ENCODE measurements around the gene FOS. TPM values are rescaled to one million over a fixed set of nuclear protein-coding genes. Genes with fewer than 3 reads are reported as not detected.
A peak's percentile ranks its signal among the peaks of the same experiment; 100 is the strongest.

The FOS gene
- total RNA-seq, 2 donors from 2014 or later = 232 to 555 TPM

DNA sequence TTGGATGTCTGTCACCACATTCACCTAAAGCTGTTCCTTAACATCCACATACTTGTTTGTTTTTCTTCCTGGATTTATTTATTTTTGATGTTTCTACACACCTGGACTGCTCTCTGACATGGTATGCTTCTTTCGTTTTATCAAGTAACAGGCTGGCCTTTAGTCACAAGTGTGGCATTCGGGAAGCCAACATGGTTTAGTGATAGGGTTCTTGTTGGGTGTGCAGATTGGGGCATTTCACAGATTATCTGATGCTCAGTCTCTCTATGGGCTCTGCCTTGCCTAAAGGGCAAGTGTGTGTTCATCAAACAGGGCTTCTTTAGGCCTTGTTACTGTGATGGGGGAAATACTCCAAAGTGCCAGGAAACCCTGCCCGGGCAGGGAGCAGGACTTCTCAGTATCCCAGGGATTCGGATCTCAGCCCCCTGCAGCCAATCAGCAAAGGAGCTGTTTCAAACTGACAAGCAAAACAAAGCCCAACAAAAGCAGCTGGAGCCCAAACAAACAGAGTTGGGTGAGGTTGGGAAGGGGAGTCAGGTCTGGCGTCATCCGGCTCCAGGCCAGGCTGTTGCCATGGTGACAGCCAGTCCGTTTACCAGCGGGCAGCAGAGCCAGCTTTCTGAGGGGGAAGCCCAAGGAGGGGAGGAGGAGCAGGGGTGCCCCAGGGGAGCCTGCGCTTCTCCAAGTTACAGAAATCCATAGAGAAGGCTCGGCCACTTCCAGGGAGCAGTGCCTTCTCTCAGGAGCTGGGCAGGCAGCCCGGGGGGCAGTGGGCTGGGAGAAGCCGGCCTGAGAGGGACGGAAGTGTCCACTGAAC is 31.9 kb downstream of the FOS start:
- no peaks in the 10 kb centered on the region for H3K36me3 ChIP-seq
- H3K9me3 ChIP-seq = no peaks in the 10 kb centered on the region

DNA sequence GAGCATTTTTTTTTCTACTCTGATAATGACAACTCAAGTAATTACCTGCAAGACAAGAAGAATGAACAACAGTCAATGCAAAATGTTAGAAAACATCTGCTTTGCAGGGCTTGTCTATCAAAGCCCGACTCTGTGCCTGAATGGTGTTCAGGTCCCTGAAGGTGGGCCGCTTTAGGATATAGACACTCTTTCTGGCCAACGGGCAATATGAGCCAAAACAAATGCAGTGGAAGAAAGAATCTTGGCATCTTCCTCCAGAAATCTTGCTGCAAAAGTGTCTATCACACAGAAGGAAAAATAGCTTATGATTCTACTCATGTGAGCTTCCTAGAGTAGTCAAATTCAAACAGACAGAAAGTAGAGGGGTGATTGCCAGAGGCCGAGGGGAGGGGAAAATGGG is 32.7 kb downstream of the FOS start:
- Histone ChIP-seq H3K9me3 (no peaks in the 10 kb centered on the region), H3K4me1 (peaks cover 0 to 36% of the 10 kb centered on the region in 2 donors), H3K27ac (peak overlapping the region; percentile 73 to 84), H3K4me3 (no peak overlapping the region), H3K36me3 (no peaks in the 10 kb centered on the region), H3K27me3 (no peaks in the 10 kb centered on the region)
- TF ChIP-seq, protein P1, sequence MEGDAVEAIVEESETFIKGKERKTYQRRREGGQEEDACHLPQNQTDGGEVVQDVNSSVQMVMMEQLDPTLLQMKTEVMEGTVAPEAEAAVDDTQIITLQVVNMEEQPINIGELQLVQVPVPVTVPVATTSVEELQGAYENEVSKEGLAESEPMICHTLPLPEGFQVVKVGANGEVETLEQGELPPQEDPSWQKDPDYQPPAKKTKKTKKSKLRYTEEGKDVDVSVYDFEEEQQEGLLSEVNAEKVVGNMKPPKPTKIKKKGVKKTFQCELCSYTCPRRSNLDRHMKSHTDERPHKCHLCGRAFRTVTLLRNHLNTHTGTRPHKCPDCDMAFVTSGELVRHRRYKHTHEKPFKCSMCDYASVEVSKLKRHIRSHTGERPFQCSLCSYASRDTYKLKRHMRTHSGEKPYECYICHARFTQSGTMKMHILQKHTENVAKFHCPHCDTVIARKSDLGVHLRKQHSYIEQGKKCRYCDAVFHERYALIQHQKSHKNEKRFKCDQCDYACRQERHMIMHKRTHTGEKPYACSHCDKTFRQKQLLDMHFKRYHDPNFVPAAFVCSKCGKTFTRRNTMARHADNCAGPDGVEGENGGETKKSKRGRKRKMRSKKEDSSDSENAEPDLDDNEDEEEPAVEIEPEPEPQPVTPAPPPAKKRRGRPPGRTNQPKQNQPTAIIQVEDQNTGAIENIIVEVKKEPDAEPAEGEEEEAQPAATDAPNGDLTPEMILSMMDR (IDR thresholded peaks at IDR 0.05) = no peak
- DNase-seq (ENCODE audit: low spot score) = no peak

More for the DNA sequence above, 31.9 kb downstream of the FOS start:
- TF ChIP-seq, protein P1 (IDR thresholded peaks at IDR 0.05) = no peak
- peak; percentile 97 for DNase-seq (ENCODE audit: low spot score)
- Histone ChIP-seq H3K4me1 (peaks cover 0 to 33% of the 10 kb centered on the region in 2 donors), H3K27me3 (no peaks in the 10 kb centered on the region), H3K27ac (peak overlapping the region; percentile 73 to 84), H3K4me3 (peak overlapping the region in 1 of 2 donors; percentile 9)

DNA sequence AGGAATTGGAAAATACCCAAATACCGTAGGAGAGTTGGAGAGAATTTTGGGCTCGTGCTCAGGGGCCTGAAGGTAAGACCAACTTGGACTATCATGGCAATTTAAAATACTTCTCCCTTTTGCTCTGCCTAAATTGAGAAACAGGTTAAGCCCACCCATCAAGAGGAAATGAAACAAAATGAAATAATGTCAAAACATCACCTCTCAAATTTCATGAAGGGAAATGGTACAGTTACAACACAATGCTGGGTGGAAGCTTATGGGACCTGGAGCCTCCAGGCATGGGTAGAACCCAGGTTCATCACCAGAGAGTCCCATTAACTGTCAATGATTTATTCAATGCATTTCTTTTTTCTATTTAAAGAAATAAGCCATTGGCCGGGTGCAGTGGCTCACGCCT is 33.7 kb downstream of the FOS start:
- H3K27me3 ChIP-seq = no peaks in the 10 kb centered on the region
- peaks cover 0 to 36% of the 10 kb centered on the region in 2 donors for H3K4me1 ChIP-seq
- no peak overlapping the region for H3K4me3 ChIP-seq
- H3K36me3 ChIP-seq = no peaks in the 10 kb centered on the region
- no peak for DNase-seq (ENCODE audit: low spot score)
- TF ChIP-seq, protein P1 (IDR thresholded peaks at IDR 0.05) = no peak
- no peak overlapping the region for H3K27ac ChIP-seq
- no peaks in the 10 kb centered on the region for H3K9me3 ChIP-seq

DNA sequence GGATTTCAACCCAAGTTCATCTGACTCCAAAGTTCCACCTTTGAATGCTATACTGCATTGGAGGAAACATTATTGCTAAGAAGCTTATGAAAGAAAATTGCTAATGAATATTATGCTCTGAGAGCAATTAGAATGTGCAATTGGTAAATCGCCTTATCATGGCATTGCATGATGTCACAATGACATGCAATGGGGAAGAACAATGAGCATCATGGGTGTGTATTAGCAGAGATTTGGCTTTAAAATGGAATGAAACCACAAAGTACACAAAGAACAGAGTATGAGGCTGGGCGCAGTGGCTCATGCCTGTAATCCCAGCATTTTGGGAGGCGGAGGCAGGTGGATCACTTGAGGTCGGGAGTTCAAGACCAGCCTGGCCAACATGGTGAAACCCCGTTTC is 34.7 kb downstream of the FOS start:
- Histone ChIP-seq H3K4me1 (peaks cover 0 to 36% of the 10 kb centered on the region in 2 donors), H3K36me3 (no peaks in the 10 kb centered on the region), H3K4me3 (no peak overlapping the region), H3K27ac (no peak overlapping the region), H3K9me3 (no peaks in the 10 kb centered on the region), H3K27me3 (no peaks in the 10 kb centered on the region)
- TF ChIP-seq, protein P1 (IDR thresholded peaks at IDR 0.05) = no peak
- DNase-seq (ENCODE audit: low spot score) = no peak

DNA sequence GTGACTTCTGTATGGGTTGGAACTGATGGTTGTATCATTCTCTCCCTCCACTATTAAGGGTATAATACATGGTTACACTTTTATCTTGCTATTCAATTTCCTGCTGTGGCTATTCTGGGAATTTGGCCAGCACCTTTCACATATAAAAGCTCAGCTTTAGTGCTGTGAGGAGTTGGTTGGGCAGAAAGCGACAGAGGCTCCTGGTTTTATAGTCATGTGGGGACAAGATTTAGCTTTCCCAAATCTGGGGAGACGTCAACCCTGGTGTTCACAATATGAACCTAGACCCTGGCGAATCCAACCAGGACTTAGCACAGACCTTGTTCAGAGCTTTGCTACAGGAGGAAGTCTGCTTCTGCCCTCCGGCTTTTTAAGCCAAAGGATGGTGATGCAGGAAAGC is 36.5 kb downstream of the FOS start:
- no peak overlapping the region for H3K4me3 ChIP-seq
- peak; percentile 73 for DNase-seq (ENCODE audit: low spot score)
- H3K9me3 ChIP-seq = no peaks in the 10 kb centered on the region
- no peaks in the 10 kb centered on the region for H3K36me3 ChIP-seq
- H3K4me1 ChIP-seq = peaks cover 0 to 33% of the 10 kb centered on the region in 2 donors
- no peaks in the 10 kb centered on the region for H3K27me3 ChIP-seq
- TF ChIP-seq, protein P1 (IDR thresholded peaks at IDR 0.05) = no peak
- H3K27ac ChIP-seq = peak overlapping the region; percentile 57 to 74
